Panc1 (cell line): ENCODE data around the gene NEB. TPM values are rescaled to one million over a fixed set of nuclear protein-coding genes. Genes with fewer than 3 reads are reported as not detected.

ENCODE experiments used
- ATAC-seq: fragments of 200-7000 bp; cut with Tn5 transposase; 2 replicates; pipeline ENCODE4 v1.9.1; 2020; ENCODE audit warnings: mild to moderate bottlenecking, moderate library complexity
- BruUV-seq: library from RNA; stranded (reverse); fragments of 400-500 nt; replicated peaks from 2 replicates; lab custom pipeline; 2021; lab: Mats Ljungman, UMichigan
- CTCF ChIA-PET: fragments of 300-600 bp; sonication (Branson Sonifier 250); formaldehyde crosslinking; loops from one replicate; lab custom pipeline; 2022; ENCODE audit warnings: antibody characterized with exemption; lab: Charles Lee
- POLR2A ChIA-PET: fragments of 300-600 bp; sonication (Branson Sonifier 250); formaldehyde crosslinking; loops from one replicate; lab custom pipeline; 2022; ENCODE audit warnings: antibody characterized with exemption; lab: Charles Lee
- DNase-seq: peaks from one replicate; pipeline ENCODE4 v3.0.0-alpha.2; 2010; ENCODE audit warnings: low read depth, low spot score
- H3K27ac ChIP-seq: 2 replicates; pipeline ENCODE4 v1.5.1; 2011; ENCODE audit warnings: mild to moderate bottlenecking, low read length, inconsistent platforms
- H3K27me3 ChIP-seq: fragments of 200-500 bp; sonication (Bioruptor generic); 2 replicates; pipeline ENCODE4 v1.6.0; 2014; ENCODE audit warnings: low read length, inconsistent platforms; ENCODE audit not compliant: control insufficient read depth, insufficient read depth
- H3K36me3 ChIP-seq: fragments of 200-500 bp; sonication (Bioruptor generic); 2 replicates; pipeline ENCODE4 v1.5.1; 2014; ENCODE audit warnings: inconsistent platforms, mild to moderate bottlenecking, low read length, moderate library complexity; ENCODE audit not compliant: control insufficient read depth, insufficient read depth
- H3K4me1 ChIP-seq: 2 replicates; pipeline ENCODE4 v1.5.1; 2011; ENCODE audit warnings: inconsistent platforms, mild to moderate bottlenecking, low read length, moderate library complexity; ENCODE audit not compliant: control insufficient read depth, insufficient read depth
- H3K4me3 ChIP-seq, 2 experiments: 2 replicates each; pipeline ENCODE4 v1.5.1; 2011 to 2012; ENCODE audit warnings: low read depth in 2 of 2, low read length in 2 of 2, mild to moderate bottlenecking in 2 of 2, inconsistent platforms in 1 of 2, moderate library complexity in 1 of 2
- H3K9me3 ChIP-seq: fragments of 200-500 bp; sonication (Bioruptor generic); 2 replicates; pipeline ENCODE4 v1.5.1; 2014; ENCODE audit warnings: low read depth, mild to moderate bottlenecking, inconsistent platforms, low read length, moderate library complexity; ENCODE audit not compliant: control insufficient read depth, insufficient read depth
- CTCF ChIP-seq: fragments of 450-650 bp; IDR thresholded peaks from 2 replicates; pipeline ENCODE4 v1.5.1; 2017; ENCODE audit warnings: mild to moderate bottlenecking
- POLR2AphosphoS5 ChIP-seq: IDR thresholded peaks from 2 replicates; pipeline ENCODE4 v1.6.1; 2012; ENCODE audit warnings: mild to moderate bottlenecking, low read depth, low read length, moderate library complexity
- REST ChIP-seq, 2 experiments: IDR thresholded peaks; 2 replicates each; pipeline ENCODE4 v1.6.1; 2011 to 2012; ENCODE audit warnings: low read depth in 2 of 2, control low read depth in 1 of 2, low read length in 1 of 2, mild to moderate bottlenecking in 1 of 2, moderate library complexity in 1 of 2; ENCODE audit not compliant: insufficient read depth in 1 of 2
- SIN3A ChIP-seq: IDR thresholded peaks from 2 replicates; pipeline ENCODE4 v1.6.1; 2012; ENCODE audit warnings: low read depth, mild to moderate bottlenecking, low read length, moderate library complexity, borderline replicate concordance; ENCODE audit not compliant: insufficient read depth
- TCF7L2 ChIP-seq: IDR thresholded peaks from 2 replicates; pipeline ENCODE4 v1.6.1; 2011; ENCODE audit warnings: mild to moderate bottlenecking, low read depth, low read length, inconsistent platforms
- in situ Hi-C: cut with HindIII; loops from 2 replicates; pipeline ENCODE4 v1.10.0; 2016; ENCODE audit warnings: low sequenced_read_pairs, low pct_unique_long_range_greater_than_20kb
- intact Hi-C: fragments of 100-400 bp; cut with micrococcal nuclease; formaldehyde crosslinking; loops from one replicate; pipeline ENCODE4 v1.10.0; 2022; ENCODE audit not compliant: unreplicated experiment
- total RNA-seq: library from RNA; stranded (reverse); gene quantifications from one replicate; pipeline ENCODE4 v1.2.1, GENCODE V29; 2021; ENCODE audit not compliant: unreplicated experiment

Gene NEB
- total RNA-seq, 1 experiment from 2014 or later, result 0.10 TPM

GRCh38 chr2:151711025-151711424, 23.3 kb downstream of the NEB start:
- Histone ChIP-seq H3K9me3 (no peaks in the 10 kb centered on the region), H3K27ac (no peak overlapping the region), H3K36me3 (no peaks in the 10 kb centered on the region), H3K4me1 (no peaks in the 10 kb centered on the region), H3K27me3 (peaks cover 12% of the 10 kb centered on the region), H3K4me3 (no peak overlapping the region)
- ATAC-seq (no peak), DNase-seq (no peak)
- intact Hi-C loops (no loop called here), in situ Hi-C loops (no loop called here)
- TF ChIP-seq REST (IDR thresholded peaks at IDR 0.05; ENCODE audit: insufficient read depth in 1 of 2, low read depth in 2 of 2, low read length in 1 of 2), result no peak
- TF ChIP-seq CTCF, result no peak
- no peak for TF ChIP-seq TCF7L2
- no peak for TF ChIP-seq SIN3A
- no peak for TF ChIP-seq POLR2AphosphoS5
- ChIA-PET CTCF (no interaction called here), POLR2A (no interaction called here)
- BruUV-seq, result no TSS peak

- in situ Hi-C loops (no loop called here), intact Hi-C loops (no loop called here)
- Histone ChIP-seq H3K36me3 (no peaks in the 10 kb centered on the region), H3K4me1 (no peaks in the 10 kb centered on the region), H3K4me3 (no peak overlapping the region), H3K27ac (no peak overlapping the region), H3K9me3 (no peaks in the 10 kb centered on the region), H3K27me3 (peaks cover 17% of the 10 kb centered on the region)
- ChIA-PET POLR2A (no interaction called here), CTCF (no interaction called here)
- DNase-seq, result no peak
- TF ChIP-seq POLR2AphosphoS5, result no peak
- TF ChIP-seq TCF7L2, result no peak
- no peak for TF ChIP-seq CTCF
- TF ChIP-seq REST (IDR thresholded peaks at IDR 0.05; ENCODE audit: insufficient read depth in 1 of 2, low read depth in 2 of 2, low read length in 1 of 2), result no peak
- no peak for TF ChIP-seq SIN3A
- no TSS peak for BruUV-seq
- no peak for ATAC-seq
Measured at GRCh38 chr2:151708788-151709187, 25.5 kb downstream of the NEB start.
